ENCODE measurements around the gene DCST2. TPM values are rescaled to one million over a fixed set of nuclear protein-coding genes. Genes with fewer than 3 reads are reported as not detected.

Gene DCST2
- total and polyA plus RNA-seq, 9 of the 15 experiments (the other 6 are each of a cell fraction or from before 2014, with no cell fraction given), result 0.09 to 0.49 (median 0.11) TPM; not detected in 3

DNA sequence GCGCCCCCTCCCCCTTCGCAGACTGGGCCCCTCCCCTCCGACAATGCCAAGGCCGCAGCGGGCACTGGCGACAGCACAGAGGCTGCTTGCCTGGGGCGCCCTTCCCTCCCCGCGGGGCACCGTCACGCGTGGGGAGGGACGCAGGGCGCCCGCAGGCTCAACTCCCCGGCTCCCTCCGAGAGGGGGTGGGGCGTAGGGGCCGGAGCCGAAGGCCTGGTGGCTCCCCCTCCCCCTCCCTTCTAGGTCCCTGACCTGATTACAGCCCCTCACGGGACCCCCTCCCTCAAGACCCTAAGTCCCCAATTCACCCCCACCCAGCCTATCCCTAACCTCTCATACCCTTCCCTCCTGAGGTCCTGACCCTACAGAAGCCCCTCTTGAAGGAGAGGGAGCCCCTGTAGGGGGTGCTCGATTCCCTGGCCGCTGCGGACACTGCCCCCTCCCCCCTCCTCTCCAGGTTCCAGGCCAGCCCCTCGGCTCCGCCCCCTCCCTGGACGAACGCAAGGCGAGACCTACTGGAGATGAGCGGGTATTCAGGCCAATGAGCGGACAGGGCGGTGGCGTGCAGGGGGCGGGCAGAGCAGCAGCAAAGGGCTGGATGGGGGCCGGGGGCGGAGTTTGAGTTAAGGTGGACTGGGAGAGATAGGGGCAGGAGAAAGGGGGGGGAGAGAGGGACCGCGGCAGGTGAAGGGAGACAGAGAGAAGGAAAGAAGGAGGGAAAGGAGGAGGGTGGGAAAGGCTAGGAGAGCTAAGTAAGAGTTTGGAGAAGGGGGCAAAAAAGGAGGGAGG lies 31.7 kb downstream of the DCST2 start (continued):
- TF ChIP-seq, protein P1, sequence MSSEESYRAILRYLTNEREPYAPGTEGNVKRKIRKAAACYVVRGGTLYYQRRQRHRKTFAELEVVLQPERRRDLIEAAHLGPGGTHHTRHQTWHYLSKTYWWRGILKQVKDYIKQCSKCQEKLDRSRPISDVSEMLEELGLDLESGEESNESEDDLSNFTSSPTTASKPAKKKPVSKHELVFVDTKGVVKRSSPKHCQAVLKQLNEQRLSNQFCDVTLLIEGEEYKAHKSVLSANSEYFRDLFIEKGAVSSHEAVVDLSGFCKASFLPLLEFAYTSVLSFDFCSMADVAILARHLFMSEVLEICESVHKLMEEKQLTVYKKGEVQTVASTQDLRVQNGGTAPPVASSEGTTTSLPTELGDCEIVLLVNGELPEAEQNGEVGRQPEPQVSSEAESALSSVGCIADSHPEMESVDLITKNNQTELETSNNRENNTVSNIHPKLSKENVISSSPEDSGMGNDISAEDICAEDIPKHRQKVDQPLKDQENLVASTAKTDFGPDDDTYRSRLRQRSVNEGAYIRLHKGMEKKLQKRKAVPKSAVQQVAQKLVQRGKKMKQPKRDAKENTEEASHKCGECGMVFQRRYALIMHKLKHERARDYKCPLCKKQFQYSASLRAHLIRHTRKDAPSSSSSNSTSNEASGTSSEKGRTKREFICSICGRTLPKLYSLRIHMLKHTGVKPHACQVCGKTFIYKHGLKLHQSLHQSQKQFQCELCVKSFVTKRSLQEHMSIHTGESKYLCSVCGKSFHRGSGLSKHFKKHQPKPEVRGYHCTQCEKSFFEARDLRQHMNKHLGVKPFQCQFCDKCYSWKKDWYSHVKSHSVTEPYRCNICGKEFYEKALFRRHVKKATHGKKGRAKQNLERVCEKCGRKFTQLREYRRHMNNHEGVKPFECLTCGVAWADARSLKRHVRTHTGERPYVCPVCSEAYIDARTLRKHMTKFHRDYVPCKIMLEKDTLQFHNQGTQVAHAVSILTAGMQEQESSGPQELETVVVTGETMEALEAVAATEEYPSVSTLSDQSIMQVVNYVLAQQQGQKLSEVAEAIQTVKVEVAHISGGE (CRISPR knock-in tag; IDR thresholded peaks at IDR 0.05), result no peak
- TF ChIP-seq, protein P2, sequence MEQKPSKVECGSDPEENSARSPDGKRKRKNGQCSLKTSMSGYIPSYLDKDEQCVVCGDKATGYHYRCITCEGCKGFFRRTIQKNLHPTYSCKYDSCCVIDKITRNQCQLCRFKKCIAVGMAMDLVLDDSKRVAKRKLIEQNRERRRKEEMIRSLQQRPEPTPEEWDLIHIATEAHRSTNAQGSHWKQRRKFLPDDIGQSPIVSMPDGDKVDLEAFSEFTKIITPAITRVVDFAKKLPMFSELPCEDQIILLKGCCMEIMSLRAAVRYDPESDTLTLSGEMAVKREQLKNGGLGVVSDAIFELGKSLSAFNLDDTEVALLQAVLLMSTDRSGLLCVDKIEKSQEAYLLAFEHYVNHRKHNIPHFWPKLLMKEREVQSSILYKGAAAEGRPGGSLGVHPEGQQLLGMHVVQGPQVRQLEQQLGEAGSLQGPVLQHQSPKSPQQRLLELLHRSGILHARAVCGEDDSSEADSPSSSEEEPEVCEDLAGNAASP (IDR thresholded peaks at IDR 0.05), result no peak
- no peak for TF ChIP-seq HDGF (IDR thresholded peaks at IDR 0.05)
- no peak; the same call in 1 of the 2 replicates for TF ChIP-seq PHF21A (IDR thresholded peaks at IDR 0.05; ENCODE audit: borderline replicate concordance, low read depth)
- TF ChIP-seq, protein P3, sequence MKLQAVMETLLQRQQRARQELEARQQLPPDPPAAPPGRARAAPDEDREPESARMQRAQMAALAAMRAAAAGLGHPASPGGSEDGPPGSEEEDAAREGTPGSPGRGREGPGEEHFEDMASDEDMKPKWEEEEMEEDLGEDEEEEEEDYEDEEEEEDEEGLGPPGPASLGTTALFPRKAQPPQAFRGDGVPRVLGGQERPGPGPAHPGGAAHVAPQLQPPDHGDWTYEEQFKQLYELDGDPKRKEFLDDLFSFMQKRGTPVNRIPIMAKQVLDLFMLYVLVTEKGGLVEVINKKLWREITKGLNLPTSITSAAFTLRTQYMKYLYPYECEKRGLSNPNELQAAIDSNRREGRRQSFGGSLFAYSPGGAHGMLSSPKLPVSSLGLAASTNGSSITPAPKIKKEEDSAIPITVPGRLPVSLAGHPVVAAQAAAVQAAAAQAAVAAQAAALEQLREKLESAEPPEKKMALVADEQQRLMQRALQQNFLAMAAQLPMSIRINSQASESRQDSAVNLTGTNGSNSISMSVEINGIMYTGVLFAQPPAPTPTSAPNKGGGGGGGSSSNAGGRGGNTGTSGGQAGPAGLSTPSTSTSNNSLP (IDR thresholded peaks at IDR 0.05; ENCODE audit: borderline replicate concordance, low read depth, low read length), result no peak
- TF ChIP-seq RFX5 (IDR thresholded peaks at IDR 0.05; ENCODE audit: low read depth, low read length), result no peak
- TF ChIP-seq KLF10 (CRISPR knock-in tag; IDR thresholded peaks at IDR 0.05), result no peak
- TF ChIP-seq, protein P4, sequence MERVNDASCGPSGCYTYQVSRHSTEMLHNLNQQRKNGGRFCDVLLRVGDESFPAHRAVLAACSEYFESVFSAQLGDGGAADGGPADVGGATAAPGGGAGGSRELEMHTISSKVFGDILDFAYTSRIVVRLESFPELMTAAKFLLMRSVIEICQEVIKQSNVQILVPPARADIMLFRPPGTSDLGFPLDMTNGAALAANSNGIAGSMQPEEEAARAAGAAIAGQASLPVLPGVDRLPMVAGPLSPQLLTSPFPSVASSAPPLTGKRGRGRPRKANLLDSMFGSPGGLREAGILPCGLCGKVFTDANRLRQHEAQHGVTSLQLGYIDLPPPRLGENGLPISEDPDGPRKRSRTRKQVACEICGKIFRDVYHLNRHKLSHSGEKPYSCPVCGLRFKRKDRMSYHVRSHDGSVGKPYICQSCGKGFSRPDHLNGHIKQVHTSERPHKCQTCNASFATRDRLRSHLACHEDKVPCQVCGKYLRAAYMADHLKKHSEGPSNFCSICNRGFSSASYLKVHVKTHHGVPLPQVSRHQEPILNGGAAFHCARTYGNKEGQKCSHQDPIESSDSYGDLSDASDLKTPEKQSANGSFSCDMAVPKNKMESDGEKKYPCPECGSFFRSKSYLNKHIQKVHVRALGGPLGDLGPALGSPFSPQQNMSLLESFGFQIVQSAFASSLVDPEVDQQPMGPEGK (CRISPR knock-in tag; IDR thresholded peaks at IDR 0.05; ENCODE audit: borderline replicate concordance), result no peak
- peak; percentile 100 for TF ChIP-seq SAFB (IDR thresholded peaks at IDR 0.05; ENCODE audit: borderline replicate concordance, low read depth, low read length)
- TF ChIP-seq NCOA2 (IDR thresholded peaks at IDR 0.05; ENCODE audit: partially characterized antibody in 2 of 2), result no peak
- TF ChIP-seq, protein P5, sequence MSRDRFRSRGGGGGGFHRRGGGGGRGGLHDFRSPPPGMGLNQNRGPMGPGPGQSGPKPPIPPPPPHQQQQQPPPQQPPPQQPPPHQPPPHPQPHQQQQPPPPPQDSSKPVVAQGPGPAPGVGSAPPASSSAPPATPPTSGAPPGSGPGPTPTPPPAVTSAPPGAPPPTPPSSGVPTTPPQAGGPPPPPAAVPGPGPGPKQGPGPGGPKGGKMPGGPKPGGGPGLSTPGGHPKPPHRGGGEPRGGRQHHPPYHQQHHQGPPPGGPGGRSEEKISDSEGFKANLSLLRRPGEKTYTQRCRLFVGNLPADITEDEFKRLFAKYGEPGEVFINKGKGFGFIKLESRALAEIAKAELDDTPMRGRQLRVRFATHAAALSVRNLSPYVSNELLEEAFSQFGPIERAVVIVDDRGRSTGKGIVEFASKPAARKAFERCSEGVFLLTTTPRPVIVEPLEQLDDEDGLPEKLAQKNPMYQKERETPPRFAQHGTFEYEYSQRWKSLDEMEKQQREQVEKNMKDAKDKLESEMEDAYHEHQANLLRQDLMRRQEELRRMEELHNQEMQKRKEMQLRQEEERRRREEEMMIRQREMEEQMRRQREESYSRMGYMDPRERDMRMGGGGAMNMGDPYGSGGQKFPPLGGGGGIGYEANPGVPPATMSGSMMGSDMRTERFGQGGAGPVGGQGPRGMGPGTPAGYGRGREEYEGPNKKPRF (IDR thresholded peaks at IDR 0.05; ENCODE audit: low read depth, low read length), result no peak
- TF ChIP-seq SMARCB1 (IDR thresholded peaks at IDR 0.05; ENCODE audit: insufficient read length, low read depth), result no peak
- TF ChIP-seq JUN (IDR thresholded peaks at IDR 0.05; ENCODE audit: borderline replicate concordance, low read depth, low read length), result peak; percentile 11; the same call in 1 of the 2 replicates
- TF ChIP-seq JUN (CRISPR knock-in tag; IDR thresholded peaks at IDR 0.05; ENCODE audit: borderline replicate concordance), result no peak
- no peak for TF ChIP-seq ZFPM2 (CRISPR knock-in tag; IDR thresholded peaks at IDR 0.05)

Data from K562 (cell line).